Measurements from ENCODE around the gene GALNS. TPM values are rescaled to one million over a fixed set of nuclear protein-coding genes. Genes with fewer than 3 reads are reported as not detected.

Gene GALNS
- total and polyA plus RNA-seq, 2 donors (not counting 3 experiments of a cell fraction or from before 2014, with no cell fraction given): 21.8 to 40.2 TPM

DNA sequence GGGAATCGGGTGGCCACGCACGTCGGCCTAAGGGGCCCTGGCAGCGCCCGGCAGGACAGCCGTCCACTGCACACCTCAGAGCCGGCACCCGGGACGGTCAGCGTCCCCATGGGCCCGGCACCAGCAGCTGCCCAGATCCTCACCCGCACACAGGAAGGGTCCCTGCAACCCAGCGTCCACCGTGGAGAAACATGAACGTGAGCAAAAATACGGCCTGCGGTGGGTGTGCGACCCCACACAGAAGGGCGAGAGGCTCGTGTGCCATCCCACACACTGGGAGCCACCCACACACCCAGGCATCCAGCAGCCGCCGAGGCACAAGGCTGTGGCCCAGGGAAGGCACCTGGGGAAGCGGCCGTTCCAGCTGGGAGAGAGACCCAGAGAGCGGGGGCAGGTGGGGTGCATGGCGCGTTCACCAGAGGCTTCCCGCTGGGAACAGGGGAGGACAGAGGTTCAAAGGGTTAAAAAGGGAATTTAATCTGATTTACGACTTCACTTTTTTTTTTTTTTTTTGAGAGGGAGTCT is 78.1 kb downstream of the GALNS start:
- Histone ChIP-seq H4K20me1 (replicated peaks; ENCODE audit: control insufficient read depth, extremely low read depth, insufficient read depth, low read length) (no peaks in the 10 kb centered on the region), H3K4me1 (ENCODE audit: control insufficient read depth, extremely low read depth, insufficient read depth, low read length) (peaks cover 33% of the 10 kb centered on the region), H3K4me3 (replicated peaks in 1 of 3; ENCODE audit: insufficient read depth in 1 of 3, low read depth in 1 of 3, low read length in 3 of 3) (no peak overlapping the region), H3K4me2 (ENCODE audit: insufficient read depth, low read length) (no peak overlapping the region), H3K9ac (replicated peaks; ENCODE audit: extremely low read depth, insufficient read depth, low read length) (no peak overlapping the region), H3K9me1 (replicated peaks; ENCODE audit: control insufficient read depth, extremely low read depth, insufficient read depth, low read length) (no peaks in the 10 kb centered on the region), H3K9me3 (replicated peaks; ENCODE audit: control insufficient read depth, insufficient read depth, low read length) (no peaks in the 10 kb centered on the region), H3K27ac (ENCODE audit: insufficient read depth, low read depth, low read length) (no peak overlapping the region), H2AFZ (ENCODE audit: low read depth, low read length) (no peak overlapping the region), H3K79me2 (ENCODE audit: control insufficient read depth, insufficient read depth, low read length) (peaks cover 98% of the 10 kb centered on the region), H3K36me3 (ENCODE audit: control insufficient read depth in 2 of 2, extremely low read depth in 1 of 2, insufficient read depth in 2 of 2, low read length in 2 of 2) (peaks cover 0 to 3% of the 10 kb centered on the region in 2 experiments), H3K27me3 (ENCODE audit: control insufficient read depth in 2 of 2, insufficient read depth in 2 of 2, low read length in 2 of 2) (no peaks in the 10 kb centered on the region)
- TF ChIP-seq, protein P1, sequence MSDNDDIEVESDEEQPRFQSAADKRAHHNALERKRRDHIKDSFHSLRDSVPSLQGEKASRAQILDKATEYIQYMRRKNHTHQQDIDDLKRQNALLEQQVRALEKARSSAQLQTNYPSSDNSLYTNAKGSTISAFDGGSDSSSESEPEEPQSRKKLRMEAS (IDR thresholded peaks at IDR 0.05; ENCODE audit: insufficient read depth, insufficient read length): no peak
- TF ChIP-seq POLR2A (IDR thresholded peaks at IDR 0.05; ENCODE audit: low read depth, low read length): no peak
- no peak for TF ChIP-seq GATA2 (IDR thresholded peaks at IDR 0.05; ENCODE audit: insufficient read depth, insufficient read length, low read depth, low read length)
- no peak for TF ChIP-seq FOS (IDR thresholded peaks at IDR 0.05; ENCODE audit: borderline replicate concordance, insufficient read depth, low read length)
- no peak for TF ChIP-seq MYC (IDR thresholded peaks at IDR 0.05; ENCODE audit: low read depth, low read length)
- no peak for TF ChIP-seq JUN (IDR thresholded peaks at IDR 0.05; ENCODE audit: borderline replicate concordance, insufficient read depth, insufficient read length, low read depth)
- ChIA-PET CTCF (interaction anchor here (1.1 to 8.2 kb wide), 2 partner anchors 33 to 41 kb away, joined by 8 to 165 read pairs; no protein-coding TSS in a partner anchor), POLR2A (no interaction called here)
- no TSS peak for BruUV-seq (replicated peaks)
- intact Hi-C loops (cut with micrococcal nuclease): no loop called here
- dilution Hi-C loops (cut with MboI; ENCODE audit: extremely low pct_ligation_motif_present, low sequenced_read_pairs): no loop called here
- no peak for FAIRE-seq
- no peak for DNase-seq (ENCODE audit: low read depth, low spot score)

DNA sequence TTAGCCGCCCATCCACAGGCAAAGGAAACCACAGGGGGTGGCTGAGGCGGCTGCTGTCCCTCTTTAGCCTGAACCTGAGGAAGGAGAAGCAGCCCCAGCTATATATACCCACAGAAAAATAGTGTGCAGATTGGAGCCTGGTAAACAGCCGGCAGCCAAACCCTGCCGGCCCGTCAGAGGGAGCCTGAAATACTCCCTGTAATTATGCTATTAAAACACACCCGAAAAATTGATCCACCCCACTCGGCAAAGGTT is 78.5 kb downstream of the GALNS start:
- Histone ChIP-seq H3K36me3 (ENCODE audit: control insufficient read depth in 2 of 2, extremely low read depth in 1 of 2, insufficient read depth in 2 of 2, low read length in 2 of 2) (peaks cover 0 to 3% of the 10 kb centered on the region in 2 experiments), H3K4me1 (ENCODE audit: control insufficient read depth, extremely low read depth, insufficient read depth, low read length) (peaks cover 32% of the 10 kb centered on the region), H3K4me3 (replicated peaks in 1 of 3; ENCODE audit: insufficient read depth in 1 of 3, low read depth in 1 of 3, low read length in 3 of 3) (no peak overlapping the region), H3K27ac (ENCODE audit: insufficient read depth, low read depth, low read length) (no peak overlapping the region), H3K9me1 (replicated peaks; ENCODE audit: control insufficient read depth, extremely low read depth, insufficient read depth, low read length) (no peaks in the 10 kb centered on the region), H3K9me3 (replicated peaks; ENCODE audit: control insufficient read depth, insufficient read depth, low read length) (no peaks in the 10 kb centered on the region), H3K79me2 (ENCODE audit: control insufficient read depth, insufficient read depth, low read length) (peaks cover 98% of the 10 kb centered on the region), H4K20me1 (replicated peaks; ENCODE audit: control insufficient read depth, extremely low read depth, insufficient read depth, low read length) (no peaks in the 10 kb centered on the region), H3K27me3 (ENCODE audit: control insufficient read depth in 2 of 2, insufficient read depth in 2 of 2, low read length in 2 of 2) (no peaks in the 10 kb centered on the region), H3K9ac (replicated peaks; ENCODE audit: extremely low read depth, insufficient read depth, low read length) (no peak overlapping the region), H2AFZ (ENCODE audit: low read depth, low read length) (no peak overlapping the region), H3K4me2 (ENCODE audit: insufficient read depth, low read length) (no peak overlapping the region)
- POLR2A ChIA-PET: no interaction called here
- no peak for FAIRE-seq
- intact Hi-C loops (cut with micrococcal nuclease): no loop called here
- CTCF ChIA-PET: interaction anchor here (8.2 kb wide), 1 partner anchor 40 kb away, joined by 165 read pairs; no protein-coding TSS in a partner anchor
- dilution Hi-C loops (cut with MboI; ENCODE audit: extremely low pct_ligation_motif_present, low sequenced_read_pairs): no loop called here
- TF ChIP-seq MYC (IDR thresholded peaks at IDR 0.05; ENCODE audit: low read depth, low read length): no peak
- TF ChIP-seq, protein P2, sequence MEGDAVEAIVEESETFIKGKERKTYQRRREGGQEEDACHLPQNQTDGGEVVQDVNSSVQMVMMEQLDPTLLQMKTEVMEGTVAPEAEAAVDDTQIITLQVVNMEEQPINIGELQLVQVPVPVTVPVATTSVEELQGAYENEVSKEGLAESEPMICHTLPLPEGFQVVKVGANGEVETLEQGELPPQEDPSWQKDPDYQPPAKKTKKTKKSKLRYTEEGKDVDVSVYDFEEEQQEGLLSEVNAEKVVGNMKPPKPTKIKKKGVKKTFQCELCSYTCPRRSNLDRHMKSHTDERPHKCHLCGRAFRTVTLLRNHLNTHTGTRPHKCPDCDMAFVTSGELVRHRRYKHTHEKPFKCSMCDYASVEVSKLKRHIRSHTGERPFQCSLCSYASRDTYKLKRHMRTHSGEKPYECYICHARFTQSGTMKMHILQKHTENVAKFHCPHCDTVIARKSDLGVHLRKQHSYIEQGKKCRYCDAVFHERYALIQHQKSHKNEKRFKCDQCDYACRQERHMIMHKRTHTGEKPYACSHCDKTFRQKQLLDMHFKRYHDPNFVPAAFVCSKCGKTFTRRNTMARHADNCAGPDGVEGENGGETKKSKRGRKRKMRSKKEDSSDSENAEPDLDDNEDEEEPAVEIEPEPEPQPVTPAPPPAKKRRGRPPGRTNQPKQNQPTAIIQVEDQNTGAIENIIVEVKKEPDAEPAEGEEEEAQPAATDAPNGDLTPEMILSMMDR (IDR thresholded peaks at IDR 0.05; ENCODE audit: extremely low read depth in 1 of 2, insufficient read depth in 1 of 2, low read depth in 1 of 2, low read length in 2 of 2): no peak
- TF ChIP-seq, protein P1 (IDR thresholded peaks at IDR 0.05; ENCODE audit: insufficient read depth, insufficient read length): no peak
- no peak for TF ChIP-seq POLR2AphosphoS5 (IDR thresholded peaks at IDR 0.05; ENCODE audit: insufficient read depth, low read depth, low read length)
- TF ChIP-seq FOS (IDR thresholded peaks at IDR 0.05; ENCODE audit: borderline replicate concordance, insufficient read depth, low read length): no peak
- TF ChIP-seq GATA2 (IDR thresholded peaks at IDR 0.05; ENCODE audit: insufficient read depth, insufficient read length, low read depth, low read length): no peak
- no peak for TF ChIP-seq EZH2 (IDR thresholded peaks at IDR 0.05; ENCODE audit: borderline replicate concordance, low read depth, low read length, severe bottlenecking)
- TF ChIP-seq POLR2A (IDR thresholded peaks at IDR 0.05; ENCODE audit: low read depth, low read length): no peak
- no peak for TF ChIP-seq JUN (IDR thresholded peaks at IDR 0.05; ENCODE audit: borderline replicate concordance, insufficient read depth, insufficient read length, low read depth)
- DNase-seq (ENCODE audit: low read depth, low spot score): no peak
- BruUV-seq (replicated peaks): no TSS peak
